ENCODE measurements around the gene EPS8L3.
"Not testable (repeated sequence)": the region's sequence is repeated elsewhere in the genome, so short reads cannot be mapped to it uniquely, and the experiment has no call there.

The EPS8L3 gene

DNA sequence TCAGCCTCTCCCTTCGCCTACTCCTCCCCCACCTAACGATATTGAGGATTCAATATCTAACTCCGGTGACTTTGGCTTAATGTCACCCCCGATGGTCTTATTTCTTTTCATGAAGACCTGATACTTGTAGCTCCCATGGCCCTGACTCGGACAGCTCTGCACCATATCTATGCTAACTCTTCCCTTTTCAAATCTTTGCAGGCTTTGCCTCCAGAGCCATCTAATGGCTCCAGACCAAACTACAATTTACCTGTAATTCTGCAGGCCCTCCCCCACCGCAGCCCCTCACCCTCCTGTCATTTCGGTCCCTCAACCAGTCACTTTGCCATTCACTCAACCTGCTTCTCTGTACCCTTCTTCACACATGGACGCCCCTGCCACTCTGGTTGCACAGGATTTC is 59.5 kb downstream of the EPS8L3 start:
- DNase-seq: no peak

DNA sequence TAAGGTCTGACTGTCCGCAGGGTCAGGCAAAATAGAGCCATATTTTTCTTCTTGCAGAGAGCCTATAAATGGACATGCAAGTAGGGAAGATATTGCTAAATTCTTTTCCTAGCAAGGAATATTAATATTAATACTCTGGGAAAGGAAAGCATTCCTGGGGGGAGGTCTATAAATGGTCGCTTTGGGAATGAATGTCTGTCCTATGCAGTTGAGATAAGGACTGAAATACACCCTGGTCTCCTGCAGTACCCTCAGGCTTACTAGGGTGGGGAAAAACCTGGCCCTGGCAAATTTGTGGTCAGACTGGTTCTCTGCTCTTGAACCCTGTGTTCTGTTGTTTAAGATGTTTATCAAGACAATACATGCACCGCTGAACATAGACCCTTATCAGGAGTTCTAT is 60.8 kb downstream of the EPS8L3 start:
- DNase-seq: not testable (repeated sequence)
